Breast epithelium (tissue), 4 donors: Measurements from ENCODE around the gene GALNT6. TPM values are rescaled to one million over a fixed set of nuclear protein-coding genes. Genes with fewer than 3 reads are reported as not detected.

Source experiments
- DNase-seq, 2 donors: peaks; one replicate each; pipeline ENCODE4 v3.0.0-alpha.2; 2019; ENCODE audit warnings: low spot score in 2 of 2
- H3K27ac ChIP-seq, 2 donors: fragments of 200-600 bp; sonication (generic) in 1 of 2; one replicate each; pipeline ENCODE4 v1.5.1; 2016 to 2019; ENCODE audit warnings: mild to moderate bottlenecking in 1 of 2
- H3K27me3 ChIP-seq, 2 donors: fragments of 200-600 bp; sonication (generic) in 1 of 2; one replicate each; pipeline versions ENCODE4 v1.5.1 to v1.6.0; 2017 to 2019; ENCODE audit warnings: control low read depth in 1 of 2, mild to moderate bottlenecking in 1 of 2
- H3K36me3 ChIP-seq: fragments of 200-600 bp; one replicate; pipeline ENCODE4 v1.5.1; 2019
- H3K4me1 ChIP-seq, 2 donors: fragments of 200-600 bp; sonication (generic); one replicate each; pipeline ENCODE4 v1.5.1; 2016 to 2019; ENCODE audit warnings: control low read depth in 1 of 2
- H3K4me3 ChIP-seq, 3 donors: fragments of 200-600 bp; sonication (generic); 1 replicate in 2 of 3; 2 replicates in 1 of 3; pipeline ENCODE4 v1.5.1; 2016 to 2019; ENCODE audit warnings: mild to moderate bottlenecking in 3 of 3, moderate library complexity in 2 of 3
- H3K9me3 ChIP-seq, 2 donors: fragments of 200-600 bp; sonication (generic) in 1 of 2; one replicate each; pipeline ENCODE4 v1.5.1; 2016 to 2019; ENCODE audit warnings: control low read depth in 1 of 2
- CTCF ChIP-seq, 3 donors: fragments of 450-650 bp; IDR thresholded peaks; one replicate each; pipeline ENCODE4 v1.5.1; 2016 to 2017; ENCODE audit warnings: antibody characterized with exemption in 3 of 3, mild to moderate bottlenecking in 3 of 3, moderate library complexity in 3 of 3
- POLR2A ChIP-seq: fragments of 450-650 bp; IDR thresholded peaks from one replicate; pipeline ENCODE4 v1.6.1; 2016; ENCODE audit warnings: antibody characterized with exemption, mild to moderate bottlenecking, moderate library complexity
- POLR2AphosphoS5 ChIP-seq, 3 donors: sonication (generic); formaldehyde crosslinking; IDR thresholded peaks; one replicate each; pipeline ENCODE4 v1.6.1; 2017; ENCODE audit warnings: antibody characterized with exemption in 3 of 3
- intact Hi-C: fragments of 100-400 bp; cut with DNase I; formaldehyde crosslinking; loops from one replicate; pipeline ENCODE4 v1.15.1; 2023; ENCODE audit warnings: low total_unique reads
- total RNA-seq, 3 donors: library from RNA; depleted of rRNA; stranded (reverse); fragments of >200 nt; gene quantifications; one replicate each; pipeline ENCODE4 v1.1.0, GENCODE V29; 2016

Gene GALNT6
- total RNA-seq, 3 donors from 2014 or later = 5.8 to 55.8 (median 48.2) TPM

- Histone ChIP-seq H3K27ac (peak overlapping the region; percentile 65 to 66), H3K27me3 (no peaks in the 10 kb centered on the region), H3K4me1 (peaks cover 0 to 4% of the 10 kb centered on the region in 2 donors), H3K9me3 (no peaks in the 10 kb centered on the region), H3K36me3 (no peaks in the 10 kb centered on the region), H3K4me3 (peak overlapping the region in 1 of 3 donors; percentile 8)
- intact Hi-C loops = no loop called here
- no peak for DNase-seq
- TF ChIP-seq POLR2AphosphoS5 (IDR thresholded peaks at IDR 0.05) (no peak), CTCF (IDR thresholded peaks at IDR 0.05) (no peak), POLR2A (no peak)
These were observed 1.8 kb downstream of the GALNT6 start for GRCh38 chr12:51389302-51389999.

- intact Hi-C loops = no loop called here
- H3K4me3 ChIP-seq = no peak overlapping the region
- H3K9me3 ChIP-seq = no peaks in the 10 kb centered on the region
- H3K27me3 ChIP-seq = no peaks in the 10 kb centered on the region
- TF ChIP-seq POLR2AphosphoS5 (IDR thresholded peaks at IDR 0.05) (no peak), CTCF (IDR thresholded peaks at IDR 0.05) (no peak), POLR2A (no peak)
- DNase-seq = no peak
- H3K27ac ChIP-seq = peak overlapping the region; percentile 65 to 66
- H3K36me3 ChIP-seq = no peaks in the 10 kb centered on the region
- peaks cover 0 to 4% of the 10 kb centered on the region in 2 donors for H3K4me1 ChIP-seq
These were observed 2.4 kb downstream of the GALNT6 start for GRCh38 chr12:51388846-51389245.

GRCh38 chr12:51388069-51388799 lies 3.0 kb downstream of the GALNT6 start:
- Histone ChIP-seq H3K27ac (peak overlapping the region; percentile 65 to 66), H3K4me1 (peaks cover 0 to 4% of the 10 kb centered on the region in 2 donors), H3K4me3 (no peak overlapping the region), H3K9me3 (no peaks in the 10 kb centered on the region), H3K36me3 (no peaks in the 10 kb centered on the region), H3K27me3 (no peaks in the 10 kb centered on the region)
- TF ChIP-seq CTCF (IDR thresholded peaks at IDR 0.05) = no peak
- intact Hi-C loops = no loop called here
- DNase-seq = peak; percentile 58 to 68

GRCh38 chr12:51386351-51386750 lies 4.9 kb downstream of the GALNT6 start:
- DNase-seq = no peak

More at GRCh38 chr12:51386351-51386750, 4.9 kb downstream of the GALNT6 start:
- Histone ChIP-seq H3K9me3 (no peaks in the 10 kb centered on the region), H3K4me3 (no peak overlapping the region), H3K4me1 (peaks cover 0 to 4% of the 10 kb centered on the region in 2 donors), H3K27me3 (no peaks in the 10 kb centered on the region), H3K27ac (peak overlapping the region; percentile 48 to 85), H3K36me3 (no peaks in the 10 kb centered on the region)
- intact Hi-C loops = no loop called here
- TF ChIP-seq POLR2A (no peak), CTCF (IDR thresholded peaks at IDR 0.05) (no peak), POLR2AphosphoS5 (IDR thresholded peaks at IDR 0.05) (no peak)
